ENCODE data around the gene PCBP3.

PCBP3 gene

DNA sequence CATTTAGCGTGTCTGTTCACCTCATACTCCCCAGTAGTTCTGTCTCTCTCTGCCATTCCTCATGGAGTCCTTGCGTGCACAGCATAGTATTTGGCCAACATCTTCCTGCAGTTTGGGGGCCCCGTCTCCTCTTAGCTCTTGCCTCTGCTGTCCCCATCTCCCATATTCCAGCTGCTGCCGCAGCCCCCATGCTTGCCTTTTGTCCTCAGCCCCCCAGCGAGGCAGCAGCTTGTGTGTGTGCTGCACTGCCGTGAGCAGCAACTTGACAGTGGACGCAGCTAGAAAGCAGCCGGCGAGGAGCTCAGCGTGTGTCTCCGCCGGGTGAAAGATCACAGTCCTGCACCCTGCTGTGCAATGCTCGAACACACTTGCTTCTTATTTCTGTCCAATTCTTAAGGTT lies 173.8 kb downstream of the PCBP3 start:
- peaks cover 2% of the 10 kb centered on the region for H3K79me1 ChIP-seq (replicated peaks; ENCODE audit: low read length, poor library complexity, severe bottlenecking)
- peak overlapping the region in 1 of 2 experiments; percentile 50 for H3K18ac ChIP-seq (ENCODE audit: low read depth in 1 of 2, low read length in 2 of 2)
- H3K9me3 ChIP-seq (ENCODE audit: control insufficient read depth, low read length), result no peaks in the 10 kb centered on the region
- H3K9ac ChIP-seq (ENCODE audit: low read length), result no peak overlapping the region
- WGBS, result 82% methylated on average over 13 of the region's 13 CpGs
- no peak overlapping the region for H3K23ac ChIP-seq (ENCODE audit: low read length in 2 of 2)
- H2AK5ac ChIP-seq (ENCODE audit: low read length, severe bottlenecking), result no peak overlapping the region
- no peak for DNase-seq
- no peak overlapping the region for H4K91ac ChIP-seq (ENCODE audit: low read length)
- H3K4me3 ChIP-seq (ENCODE audit: insufficient read depth in 1 of 2, low read depth in 1 of 2, low read length in 2 of 2), result no peak overlapping the region
- H2BK120ac ChIP-seq (ENCODE audit: low read depth, low read length), result no peak overlapping the region
- no peaks in the 10 kb centered on the region for H3K36me3 ChIP-seq (ENCODE audit: control insufficient read depth in 1 of 2, insufficient read depth in 2 of 2, low read depth in 1 of 2, low read length in 2 of 2)
- H3K27ac ChIP-seq (ENCODE audit: low read length, poor library complexity, severe bottlenecking), result no peak overlapping the region
- peak overlapping the region in 1 of 2 experiments; percentile 67 for H3K14ac ChIP-seq (ENCODE audit: low read length in 2 of 2)
- H3K4me2 ChIP-seq (ENCODE audit: low read length, poor library complexity, severe bottlenecking), result peak overlapping the region; percentile 33
- H3K4me1 ChIP-seq (ENCODE audit: control insufficient read depth, insufficient read depth, low read depth, low read length), result peaks cover 39% of the 10 kb centered on the region
- no peak overlapping the region for H2BK5ac ChIP-seq (ENCODE audit: low read depth, low read length, poor library complexity, severe bottlenecking)
- no peak overlapping the region for H3K4ac ChIP-seq (ENCODE audit: low read depth in 1 of 2, low read length in 2 of 2)
- no peaks in the 10 kb centered on the region for H3K27me3 ChIP-seq (ENCODE audit: control insufficient read depth in 1 of 2, insufficient read depth in 1 of 2, low read length in 2 of 2)
- no peak overlapping the region for H4K8ac ChIP-seq (ENCODE audit: low read length)
- H2BK12ac ChIP-seq (ENCODE audit: low read length in 2 of 2), result no peak overlapping the region
- no peak overlapping the region for H2BK15ac ChIP-seq (ENCODE audit: low read depth, poor library complexity, severe bottlenecking)
- H2AFZ ChIP-seq (ENCODE audit: low read depth, low read length), result no peak overlapping the region

DNA sequence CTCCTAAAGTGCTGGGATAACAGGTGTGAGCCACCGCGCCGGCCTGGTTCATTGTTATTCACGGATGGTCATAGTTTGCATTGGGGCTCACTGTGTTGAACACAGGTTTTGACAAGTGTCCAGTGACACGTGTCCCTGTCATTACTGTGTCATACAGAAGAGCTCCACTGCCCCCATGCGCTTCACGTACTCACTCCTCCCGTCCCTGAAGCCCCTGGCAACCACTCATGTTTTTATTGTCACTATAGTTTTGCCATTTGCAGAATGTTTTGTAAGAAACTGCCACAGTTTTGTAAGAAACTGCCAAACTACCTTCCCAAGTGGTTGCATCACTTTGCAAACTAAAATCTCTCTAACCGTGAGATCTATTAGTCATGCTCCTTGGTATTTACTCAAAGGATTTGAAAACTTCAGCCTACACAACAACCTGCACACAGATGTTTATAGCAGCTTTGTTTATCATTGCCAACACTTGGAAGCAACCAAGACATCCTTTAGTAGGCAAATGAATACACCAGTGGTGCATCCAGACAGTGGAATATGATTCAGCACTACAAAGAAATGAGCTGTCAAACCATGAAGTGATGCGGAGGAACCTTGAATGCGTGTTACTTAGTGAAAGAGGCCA lies 174.9 kb downstream of the PCBP3 start:
- 61% methylated on average over 10 of the region's 11 CpGs for WGBS
- Histone ChIP-seq H3K27ac (ENCODE audit: low read length, poor library complexity, severe bottlenecking) (peak overlapping the region; percentile 44), H4K91ac (ENCODE audit: low read length) (no peak overlapping the region), H4K8ac (ENCODE audit: low read length) (no peak overlapping the region), H3K27me3 (ENCODE audit: control insufficient read depth in 1 of 2, insufficient read depth in 1 of 2, low read length in 2 of 2) (no peaks in the 10 kb centered on the region), H2AK5ac (ENCODE audit: low read length, severe bottlenecking) (no peak overlapping the region), H3K9ac (ENCODE audit: low read length) (peak overlapping the region; percentile 23), H2BK5ac (ENCODE audit: low read depth, low read length, poor library complexity, severe bottlenecking) (no peak overlapping the region), H3K23ac (ENCODE audit: low read length in 2 of 2) (no peak overlapping the region), H2BK15ac (ENCODE audit: low read depth, poor library complexity, severe bottlenecking) (no peak overlapping the region), H3K18ac (ENCODE audit: low read depth in 1 of 2, low read length in 2 of 2) (no peak overlapping the region), H3K4me1 (ENCODE audit: control insufficient read depth, insufficient read depth, low read depth, low read length) (peaks cover 40% of the 10 kb centered on the region), H3K4ac (ENCODE audit: low read depth in 1 of 2, low read length in 2 of 2) (no peak overlapping the region), H3K9me3 (ENCODE audit: control insufficient read depth, low read length) (no peaks in the 10 kb centered on the region), H3K79me1 (replicated peaks; ENCODE audit: low read length, poor library complexity, severe bottlenecking) (peaks cover 2% of the 10 kb centered on the region), H2BK12ac (ENCODE audit: low read length in 2 of 2) (peak overlapping the region in 1 of 2 experiments; percentile 27), H3K14ac (ENCODE audit: low read length in 2 of 2) (no peak overlapping the region), H3K36me3 (ENCODE audit: control insufficient read depth in 1 of 2, insufficient read depth in 2 of 2, low read depth in 1 of 2, low read length in 2 of 2) (no peaks in the 10 kb centered on the region), H2AFZ (ENCODE audit: low read depth, low read length) (no peak overlapping the region), H2BK120ac (ENCODE audit: low read depth, low read length) (no peak overlapping the region), H3K4me3 (ENCODE audit: insufficient read depth in 1 of 2, low read depth in 1 of 2, low read length in 2 of 2) (no peak overlapping the region), H3K4me2 (ENCODE audit: low read length, poor library complexity, severe bottlenecking) (no peak overlapping the region)
- peak; percentile 94 for DNase-seq

DNA sequence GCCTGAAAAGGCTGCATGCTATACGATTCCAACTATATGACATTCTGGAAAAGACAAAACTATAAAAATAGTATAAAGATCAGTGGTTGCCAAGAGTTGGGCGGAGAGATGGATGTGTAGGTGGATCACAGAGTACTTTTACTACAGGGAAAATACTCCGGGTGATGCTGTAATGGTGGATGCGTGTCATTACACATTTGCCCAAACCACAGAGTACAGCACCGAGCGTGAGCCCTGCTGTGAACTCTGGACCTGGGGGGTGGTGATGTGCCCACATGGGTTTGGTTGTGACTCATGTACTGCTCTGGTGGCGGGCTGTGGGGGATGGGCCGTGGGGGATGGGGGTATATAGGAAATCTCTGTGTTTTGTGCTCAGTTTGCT lies 175.4 kb downstream of the PCBP3 start:
- Histone ChIP-seq H3K14ac (ENCODE audit: low read length in 2 of 2) (no peak overlapping the region), H3K4me3 (ENCODE audit: insufficient read depth in 1 of 2, low read depth in 1 of 2, low read length in 2 of 2) (no peak overlapping the region), H3K9ac (ENCODE audit: low read length) (peak overlapping the region; percentile 51), H2BK12ac (ENCODE audit: low read length in 2 of 2) (no peak overlapping the region), H4K91ac (ENCODE audit: low read length) (no peak overlapping the region), H2BK15ac (ENCODE audit: low read depth, poor library complexity, severe bottlenecking) (no peak overlapping the region), H3K4me1 (ENCODE audit: control insufficient read depth, insufficient read depth, low read depth, low read length) (peaks cover 42% of the 10 kb centered on the region), H3K27me3 (ENCODE audit: control insufficient read depth in 1 of 2, insufficient read depth in 1 of 2, low read length in 2 of 2) (no peaks in the 10 kb centered on the region), H3K9me3 (ENCODE audit: control insufficient read depth, low read length) (no peaks in the 10 kb centered on the region), H3K18ac (ENCODE audit: low read depth in 1 of 2, low read length in 2 of 2) (peak overlapping the region in 1 of 2 experiments; percentile 76), H4K8ac (ENCODE audit: low read length) (no peak overlapping the region), H2AK5ac (ENCODE audit: low read length, severe bottlenecking) (no peak overlapping the region), H3K36me3 (ENCODE audit: control insufficient read depth in 1 of 2, insufficient read depth in 2 of 2, low read depth in 1 of 2, low read length in 2 of 2) (no peaks in the 10 kb centered on the region), H3K4me2 (ENCODE audit: low read length, poor library complexity, severe bottlenecking) (peak overlapping the region; percentile 14), H3K4ac (ENCODE audit: low read depth in 1 of 2, low read length in 2 of 2) (no peak overlapping the region), H2BK5ac (ENCODE audit: low read depth, low read length, poor library complexity, severe bottlenecking) (no peak overlapping the region), H2AFZ (ENCODE audit: low read depth, low read length) (no peak overlapping the region), H2BK120ac (ENCODE audit: low read depth, low read length) (peak overlapping the region; percentile 22), H3K23ac (ENCODE audit: low read length in 2 of 2) (no peak overlapping the region), H3K27ac (ENCODE audit: low read length, poor library complexity, severe bottlenecking) (peak overlapping the region; percentile 44), H3K79me1 (replicated peaks; ENCODE audit: low read length, poor library complexity, severe bottlenecking) (peaks cover 2% of the 10 kb centered on the region)
- peak; percentile 93 for DNase-seq
- 32% methylated on average over 7 of the region's 8 CpGs for WGBS

DNA sequence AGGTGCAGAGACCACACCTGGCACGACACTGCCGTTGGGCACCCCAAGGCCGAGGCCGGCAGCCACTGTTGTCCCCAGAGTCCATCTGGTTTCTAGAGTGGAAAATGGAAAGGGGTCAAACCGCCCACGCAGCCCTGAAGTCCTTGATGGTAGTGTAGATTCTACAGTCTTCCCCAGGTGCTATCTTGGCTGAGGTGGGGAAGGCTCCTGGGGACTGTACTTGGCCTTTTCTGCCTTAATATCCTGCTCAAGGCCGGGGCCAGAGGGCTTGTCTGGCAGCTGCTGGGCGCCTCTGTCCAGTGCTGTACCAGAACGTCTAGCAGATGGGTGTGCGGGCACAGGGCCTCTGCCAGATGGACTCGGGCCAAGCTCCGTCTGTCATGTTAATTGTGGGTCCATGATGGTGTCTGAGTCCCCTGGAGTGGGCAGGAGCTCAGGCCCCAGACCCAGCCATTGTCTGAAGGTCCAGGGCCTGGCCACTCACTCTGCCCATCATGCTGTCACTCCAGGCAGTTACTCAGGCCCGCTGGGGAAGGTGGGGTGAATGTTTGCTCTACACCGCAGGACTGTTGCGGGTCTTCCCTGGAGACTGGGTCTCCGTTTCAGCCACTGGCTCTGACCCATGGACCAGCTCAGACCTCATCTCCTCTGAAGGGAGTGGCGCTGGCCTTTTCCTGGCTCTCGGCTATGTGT lies 176.1 kb downstream of the PCBP3 start:
- Histone ChIP-seq H3K4ac (ENCODE audit: low read depth in 1 of 2, low read length in 2 of 2) (peak overlapping the region in 1 of 2 experiments; percentile 56), H3K18ac (ENCODE audit: low read depth in 1 of 2, low read length in 2 of 2) (peak overlapping the region in 1 of 2 experiments; percentile 41), H3K79me1 (replicated peaks; ENCODE audit: low read length, poor library complexity, severe bottlenecking) (peaks cover 2% of the 10 kb centered on the region), H3K27me3 (ENCODE audit: control insufficient read depth in 1 of 2, insufficient read depth in 1 of 2, low read length in 2 of 2) (peaks cover 0 to 4% of the 10 kb centered on the region in 2 experiments), H3K23ac (ENCODE audit: low read length in 2 of 2) (no peak overlapping the region), H3K4me3 (ENCODE audit: insufficient read depth in 1 of 2, low read depth in 1 of 2, low read length in 2 of 2) (no peak overlapping the region), H3K9me3 (ENCODE audit: control insufficient read depth, low read length) (no peaks in the 10 kb centered on the region), H2BK15ac (ENCODE audit: low read depth, poor library complexity, severe bottlenecking) (no peak overlapping the region), H2BK12ac (ENCODE audit: low read length in 2 of 2) (peak overlapping the region; percentile 64 to 84), H2AFZ (ENCODE audit: low read depth, low read length) (no peak overlapping the region), H3K36me3 (ENCODE audit: control insufficient read depth in 1 of 2, insufficient read depth in 2 of 2, low read depth in 1 of 2, low read length in 2 of 2) (no peaks in the 10 kb centered on the region), H2BK5ac (ENCODE audit: low read depth, low read length, poor library complexity, severe bottlenecking) (no peak overlapping the region), H3K9ac (ENCODE audit: low read length) (peak overlapping the region; percentile 51), H3K14ac (ENCODE audit: low read length in 2 of 2) (peak overlapping the region in 1 of 2 experiments; percentile 28), H3K4me1 (ENCODE audit: control insufficient read depth, insufficient read depth, low read depth, low read length) (peaks cover 45% of the 10 kb centered on the region), H4K91ac (ENCODE audit: low read length) (peak overlapping the region; percentile 88), H3K4me2 (ENCODE audit: low read length, poor library complexity, severe bottlenecking) (no peak overlapping the region), H2AK5ac (ENCODE audit: low read length, severe bottlenecking) (peak overlapping the region; percentile 36), H3K27ac (ENCODE audit: low read length, poor library complexity, severe bottlenecking) (peak overlapping the region; percentile 9), H4K8ac (ENCODE audit: low read length) (peak overlapping the region; percentile 21), H2BK120ac (ENCODE audit: low read depth, low read length) (peak overlapping the region; percentile 22)
- no peak for DNase-seq
- whole genome bisulfite sequencing, result 91% methylated on average over 18 of the region's 18 CpGs
